H1 (cell line): ENCODE measurements around the gene PSMG2. TPM values are rescaled to one million over a fixed set of nuclear protein-coding genes. Genes with fewer than 3 reads are reported as not detected.

Experiments used
- EZH2 ChIP-seq: fragments of 200-600 bp; sonication (generic); IDR thresholded peaks from 2 replicates; pipeline ENCODE4 v1.7.1; 2012; ENCODE audit warnings: low read depth, mild to moderate bottlenecking, moderate library complexity, low read length, inconsistent platforms; ENCODE audit not compliant: severe bottlenecking
- GTF2F1 ChIP-seq: IDR thresholded peaks from 2 replicates; pipeline ENCODE4 v1.6.1; 2012; ENCODE audit warnings: low read depth, low read length, improper control_type of control experiment, borderline replicate concordance
- MAFK ChIP-seq: IDR thresholded peaks from 2 replicates; pipeline ENCODE4 v1.6.1; 2012; ENCODE audit warnings: low read depth, mild to moderate bottlenecking, improper control_type of control experiment, low read length
- polyA plus RNA-seq, 7 experiments: library from polyadenylated mRNA; depleted of rRNA in 3 of 7; stranded (reverse) in 5 of 7; unstranded in 2 of 7; fragments of >200 nt in 5 of 7; fragments of 200-250 nt in 2 of 7; gene quantifications; 1 replicate in 5 of 7; 2 replicates in 1 of 7; 4 replicates in 1 of 7; pipeline versions ENCODE4 v1.2.1 to v1.2.3, GENCODE V29; 2011 to 2013; ENCODE audit warnings: missing spikeins in 2 of 7, mixed read lengths in 2 of 7
- total RNA-seq: library from RNA; stranded (reverse); fragmentation: NEBNext Ultra II Directional; extraction: Animal tissue kit (Norgen Biotek cat#: 25700); gene quantifications from 2 replicates; pipeline ENCODE4 v1.2.1, GENCODE V29; 2021
- TF ChIP-seq, protein P1 (sequence below): IDR thresholded peaks from 2 replicates; pipeline ENCODE4 v1.6.1; 2012; ENCODE audit warnings: inconsistent platforms

Gene PSMG2
- total and polyA plus RNA-seq, 2 of the 8 experiments (the other 6 are each of a cell fraction or from before 2014, with no cell fraction given), result 52.9 to 79.3 TPM

DNA sequence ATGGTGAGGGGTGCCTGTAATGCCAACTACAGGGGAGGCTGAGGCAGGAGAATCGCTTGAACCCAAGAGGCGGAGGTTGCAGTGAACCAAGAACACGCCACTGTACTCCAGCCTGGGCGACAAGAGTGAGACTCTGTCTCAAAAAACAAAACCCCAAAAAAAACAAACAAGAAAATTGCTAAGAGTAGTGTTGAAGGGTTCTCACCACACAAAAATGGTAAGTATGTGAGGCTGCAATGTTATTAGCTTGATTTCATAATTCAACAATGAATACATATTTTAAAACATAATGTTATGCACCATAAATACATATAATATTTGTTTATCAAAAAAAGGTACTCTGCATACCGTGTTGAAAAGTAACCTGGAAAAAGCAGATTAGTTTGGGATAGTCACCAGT, 45.8 kb downstream of the PSMG2 start (continued):
- TF ChIP-seq GTF2F1, result no peak
- no peak for TF ChIP-seq EZH2
- TF ChIP-seq MAFK, result no peak
- TF ChIP-seq, protein P1, sequence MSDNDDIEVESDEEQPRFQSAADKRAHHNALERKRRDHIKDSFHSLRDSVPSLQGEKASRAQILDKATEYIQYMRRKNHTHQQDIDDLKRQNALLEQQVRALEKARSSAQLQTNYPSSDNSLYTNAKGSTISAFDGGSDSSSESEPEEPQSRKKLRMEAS, result no peak
- TF ChIP-seq, all 59 proteins: peak for 0
